IMR-90 (cell line): ENCODE data around the gene SAA4. TPM values are rescaled to one million over a fixed set of nuclear protein-coding genes. Genes with fewer than 3 reads are reported as not detected.

Experiments used
- ATAC-seq: fragments of 200-7000 bp; cut with Tn5 transposase; 2 replicates; pipeline ENCODE4 v1.9.1; 2020; ENCODE audit warnings: low read depth, mild to moderate bottlenecking, moderate library complexity
- BruUV-seq: library from RNA; stranded (reverse); fragments of 400-500 nt; replicated peaks from 2 replicates; lab custom pipeline; 2021; lab: Mats Ljungman, UMichigan
- CTCF ChIA-PET: fragments of 300-600 bp; formaldehyde crosslinking; extraction: SDS; loops from one replicate; lab custom pipeline; 2021; ENCODE audit warnings: antibody characterized with exemption; lab: Yijun Ruan, JAX
- POLR2A ChIA-PET: fragments of 300-600 bp; sonication (Branson Sonifier 250); formaldehyde crosslinking; loops from one replicate; lab custom pipeline; 2022; ENCODE audit warnings: antibody characterized with exemption; ENCODE audit not compliant: unreplicated experiment; lab: Charles Lee
- DNase-seq: peaks from one replicate; pipeline ENCODE4 v3.0.0; 2013
- H2AFZ ChIP-seq: replicated peaks from 2 replicates; pipeline ENCODE3; 2013; ENCODE audit warnings: low read length, mild to moderate bottlenecking; ENCODE audit not compliant: poor library complexity
- H2AK5ac ChIP-seq: 2 replicates; pipeline ENCODE4 v1.6.1; 2013; ENCODE audit warnings: low read depth, low read length, inconsistent platforms
- H2AK9ac ChIP-seq: replicated peaks from 2 replicates; pipeline ENCODE3; 2013; ENCODE audit warnings: mild to moderate bottlenecking, low read depth, low read length, moderate library complexity; ENCODE audit not compliant: poor library complexity
- H2BK120ac ChIP-seq: 2 replicates; pipeline ENCODE4 v1.6.1; 2013; ENCODE audit warnings: low read depth, low read length, inconsistent platforms
- H2BK15ac ChIP-seq: 3 replicates; pipeline ENCODE4 v1.6.1; 2013; ENCODE audit warnings: low read depth, low read length, inconsistent platforms
- H2BK20ac ChIP-seq: 2 replicates; pipeline ENCODE4 v1.6.1; 2013; ENCODE audit warnings: low read depth, mild to moderate bottlenecking, inconsistent platforms, low read length, moderate library complexity
- H2BK5ac ChIP-seq: 2 replicates; pipeline ENCODE4 v1.6.1; 2013; ENCODE audit warnings: mild to moderate bottlenecking, low read depth, low read length, inconsistent platforms; ENCODE audit not compliant: poor library complexity, severe bottlenecking
- H3K14ac ChIP-seq: replicated peaks from 2 replicates; pipeline ENCODE4 v1.6.1; 2013; ENCODE audit warnings: low read depth, low read length, inconsistent platforms
- H3K18ac ChIP-seq: 2 replicates; pipeline ENCODE4 v1.6.1; 2013; ENCODE audit warnings: low read depth, low read length, control low read depth
- H3K23ac ChIP-seq: 2 replicates; pipeline ENCODE4 v1.6.1; 2013; ENCODE audit warnings: low read depth, low read length, inconsistent platforms
- H3K27ac ChIP-seq: 2 replicates; pipeline ENCODE4 v1.5.1; 2013; ENCODE audit warnings: mild to moderate bottlenecking, control low read depth, low read length; ENCODE audit not compliant: insufficient read depth
- H3K27me3 ChIP-seq: 2 replicates; pipeline ENCODE4 v1.6.1; 2013; ENCODE audit warnings: low read length; ENCODE audit not compliant: control insufficient read depth, insufficient read depth
- H3K36me3 ChIP-seq: 2 replicates; pipeline ENCODE4 v1.6.1; 2013; ENCODE audit warnings: low read length, mixed read lengths; ENCODE audit not compliant: control insufficient read depth, insufficient read depth
- H3K4ac ChIP-seq: 2 replicates; pipeline ENCODE4 v1.6.1; 2013; ENCODE audit warnings: low read depth, low read length, inconsistent platforms
- H3K4me1 ChIP-seq: 2 replicates; pipeline ENCODE4 v1.6.1; 2013; ENCODE audit warnings: low read length, mixed read lengths; ENCODE audit not compliant: control insufficient read depth, insufficient read depth
- H3K4me2 ChIP-seq: 2 replicates; pipeline ENCODE4 v1.6.1; 2013; ENCODE audit warnings: low read depth, mild to moderate bottlenecking, control low read depth, low read length, moderate library complexity
- H3K4me3 ChIP-seq: 2 replicates; pipeline ENCODE4 v1.5.1; 2013; ENCODE audit warnings: low read depth, mild to moderate bottlenecking, control low read depth, low read length, moderate library complexity; ENCODE audit not compliant: insufficient read depth
- H3K56ac ChIP-seq: 2 replicates; pipeline ENCODE4 v1.6.1; 2013; ENCODE audit warnings: low read length, inconsistent platforms; ENCODE audit not compliant: insufficient read depth; ENCODE audit errors: extremely low read depth
- H3K79me1 ChIP-seq, 2 experiments: 2 replicates each; pipeline ENCODE4 v1.6.1; 2013; ENCODE audit warnings: low read length in 2 of 2, inconsistent platforms in 1 of 2, low read depth in 1 of 2
- H3K9ac ChIP-seq: 2 replicates; pipeline ENCODE4 v1.6.1; 2013; ENCODE audit warnings: low read depth, low read length, control low read depth
- H3K9me1 ChIP-seq: 2 replicates; pipeline ENCODE4 v1.6.1; 2013; ENCODE audit warnings: low read length, inconsistent platforms; ENCODE audit not compliant: insufficient read depth
- H3K9me3 ChIP-seq: 2 replicates; pipeline ENCODE4 v1.6.1; 2013; ENCODE audit warnings: low read length; ENCODE audit not compliant: control insufficient read depth, insufficient read depth
- H4K20me1 ChIP-seq: 2 replicates; pipeline ENCODE4 v1.6.1; 2013; ENCODE audit warnings: low read length, inconsistent platforms; ENCODE audit not compliant: insufficient read depth
- H4K5ac ChIP-seq: 2 replicates; pipeline ENCODE4 v1.6.1; 2013; ENCODE audit warnings: mild to moderate bottlenecking, low read depth, low read length, control low read depth
- H4K8ac ChIP-seq, 2 experiments: 2 replicates each; pipeline ENCODE4 v1.6.1; 2013; ENCODE audit warnings: low read depth in 2 of 2, low read length in 2 of 2, control low read depth in 1 of 2, inconsistent platforms in 1 of 2
- H4K91ac ChIP-seq: 2 replicates; pipeline ENCODE4 v1.6.1; 2013; ENCODE audit warnings: low read depth, low read length, inconsistent platforms; ENCODE audit not compliant: insufficient read depth
- BHLHE40 ChIP-seq: fragments of 150-350 bp; IDR thresholded peaks from 2 replicates; pipeline ENCODE4 v1.6.1; 2016; ENCODE audit warnings: mild to moderate bottlenecking, low read depth, low read length
- CEBPB ChIP-seq: IDR thresholded peaks from 2 replicates; pipeline ENCODE4 v1.6.1; 2012; ENCODE audit warnings: low read depth, low read length, improper control_type of control experiment
- CHD1 ChIP-seq: IDR thresholded peaks from 2 replicates; pipeline ENCODE4 v1.6.1; 2012; ENCODE audit warnings: low read depth, low read length, improper control_type of control experiment
- FOS ChIP-seq: fragments of 150-350 bp; IDR thresholded peaks from 2 replicates; pipeline ENCODE4 v1.6.1; 2016; ENCODE audit warnings: low read depth, low read length
- MAZ ChIP-seq: IDR thresholded peaks from 2 replicates; pipeline ENCODE4 v1.6.1; 2012; ENCODE audit warnings: low read depth, mild to moderate bottlenecking, low read length, improper control_type of control experiment, moderate library complexity, borderline replicate concordance
- MXI1 ChIP-seq: IDR thresholded peaks from 2 replicates; pipeline ENCODE4 v1.6.1; 2012; ENCODE audit warnings: low read depth, mild to moderate bottlenecking, low read length, moderate library complexity, borderline replicate concordance
- NFE2L2 ChIP-seq: fragments of 150-350 bp; IDR thresholded peaks from 2 replicates; pipeline ENCODE4 v1.6.1; 2016; ENCODE audit warnings: low read depth, mild to moderate bottlenecking, low read length
- POLR2A ChIP-seq: IDR thresholded peaks from 2 replicates; pipeline ENCODE4 v1.6.1; 2012; ENCODE audit warnings: mild to moderate bottlenecking, low read depth, low read length
- RAD21 ChIP-seq: IDR thresholded peaks from 2 replicates; pipeline ENCODE4 v1.6.1; 2012; ENCODE audit warnings: low read length, improper control_type of control experiment
- RFX5 ChIP-seq: IDR thresholded peaks from 2 replicates; pipeline ENCODE4 v1.8.0; 2012; ENCODE audit warnings: low read depth, mild to moderate bottlenecking, low read length, moderate library complexity
- WGBS, 2 experiments: methylation state at CpG; one replicate each; pipeline versions ENCODE4 v1.1.5 to v1.1.7; 2013; ENCODE audit warnings: missing lambda C conversion rate in 2 of 2; ENCODE audit not compliant: insufficient read length in 1 of 2; ENCODE audit errors: extremely low coverage in 2 of 2; 5-methylcytosine and 5-hydroxymethylcytosine counted together
- dilution Hi-C: fragments of 300-500 bp; cut with HindIII; formaldehyde crosslinking; loops from one replicate; pipeline ENCODE4 v1.14.3; 2018; ENCODE audit warnings: low sequenced_read_pairs; ENCODE audit not compliant: unreplicated experiment
- in situ Hi-C: fragments of 300-500 bp; cut with MboI; formaldehyde crosslinking; loops from 3 replicates; pipeline ENCODE4 v1.14.3; 2019; ENCODE audit warnings: low sequenced_read_pairs, inconsistent platforms, mixed read lengths
- intact Hi-C: fragments of 100-400 bp; cut with micrococcal nuclease; formaldehyde crosslinking; loops from 2 replicates; pipeline ENCODE4 v1.10.0; 2022
- polyA plus RNA-seq, 3 experiments: library from polyadenylated mRNA; depleted of rRNA; stranded (reverse); fragments of >200 nt; gene quantifications; 2 replicates each; pipeline ENCODE4 v1.2.3, GENCODE V29; 2012; ENCODE audit warnings: low replicate concordance in 1 of 3
- total RNA-seq: library from RNA; depleted of rRNA; stranded (reverse); fragments of >200 nt; gene quantifications from 2 replicates; pipeline ENCODE4 v1.2.3, GENCODE V29; 2012
- TF ChIP-seq, protein P1 (sequence below): fragments of 150-350 bp; IDR thresholded peaks from 2 replicates; pipeline ENCODE4 v1.6.1; 2017; ENCODE audit warnings: mild to moderate bottlenecking, antibody characterized with exemption, low read length, low read depth
- TF ChIP-seq, protein P2 (sequence below): conservative IDR thresholded peaks from 2 replicates; pipeline ENCODE4 v1.5.1; 2012; ENCODE audit warnings: mild to moderate bottlenecking, low read depth, low read length, improper control_type of control experiment
- TF ChIP-seq, protein P3 (sequence below): fragments of 150-350 bp; IDR thresholded peaks from 2 replicates; pipeline ENCODE4 v1.6.1; 2016; ENCODE audit warnings: low read depth, mild to moderate bottlenecking, low read length, moderate library complexity, borderline replicate concordance

SAA4 gene
- total and polyA plus RNA-seq, 2 of the 4 experiments (the other 2 are of a cell fraction): not detected

DNA sequence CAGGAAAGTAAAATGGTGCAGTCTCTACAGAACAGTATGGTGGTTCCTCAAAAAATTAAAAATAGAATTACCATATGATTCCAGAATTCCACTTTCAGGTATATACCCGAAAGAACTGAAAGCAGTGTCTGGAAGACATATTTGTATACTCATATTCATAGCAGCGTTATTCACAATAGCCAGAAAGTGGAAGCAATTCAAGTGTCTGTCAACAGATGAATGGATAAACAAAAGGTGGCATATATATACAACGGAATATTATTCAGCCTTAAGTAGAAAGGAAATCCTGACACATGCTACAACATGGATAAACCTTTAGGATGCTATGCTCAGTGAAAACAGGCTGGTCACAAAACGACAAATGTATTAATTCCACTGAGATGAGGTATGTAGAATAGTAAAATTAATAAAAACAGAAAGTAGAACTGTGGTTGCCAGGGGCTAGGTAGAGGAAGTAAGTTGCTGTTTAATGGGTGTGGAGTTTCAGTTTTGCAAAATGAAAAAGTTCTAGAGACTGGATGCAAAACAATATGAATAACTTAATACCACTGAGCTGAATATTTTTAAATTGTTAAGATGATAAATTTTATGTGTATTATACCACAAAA lies 43.9 kb upstream of the SAA4 start:
- Histone ChIP-seq H3K18ac (no peak overlapping the region), H3K9me1 (no peaks in the 10 kb centered on the region), H4K91ac (no peak overlapping the region), H2AK9ac (no peak overlapping the region), H2AFZ (no peak overlapping the region), H3K14ac (no peak overlapping the region), H3K27me3 (no peaks in the 10 kb centered on the region), H4K8ac (no peak overlapping the region), H3K56ac (no peak overlapping the region), H3K4me2 (no peak overlapping the region), H4K20me1 (no peaks in the 10 kb centered on the region), H3K27ac (no peak overlapping the region), H3K4me3 (no peak overlapping the region), H2BK20ac (no peak overlapping the region), H2BK5ac (no peak overlapping the region), H3K79me1 (no peaks in the 10 kb centered on the region; a peak in 1 of 4 replicates), H2BK120ac (no peak overlapping the region), H3K9me3 (no peaks in the 10 kb centered on the region), H3K36me3 (peaks cover 16% of the 10 kb centered on the region), H3K9ac (no peak overlapping the region), H4K5ac (no peak overlapping the region), H3K4ac (no peak overlapping the region), H3K4me1 (no peaks in the 10 kb centered on the region), H3K23ac (no peak overlapping the region), H2AK5ac (no peak overlapping the region), H2BK15ac (no peak overlapping the region)
- BruUV-seq: no TSS peak
- dilution Hi-C loops (no loop called here), in situ Hi-C loops (no loop called here), intact Hi-C loops (no loop called here)
- no peak for TF ChIP-seq BHLHE40
- TF ChIP-seq MXI1: no peak
- TF ChIP-seq POLR2A: no peak
- no peak for TF ChIP-seq CHD1
- no peak for TF ChIP-seq RFX5
- no peak for TF ChIP-seq RAD21
- TF ChIP-seq, protein P1, sequence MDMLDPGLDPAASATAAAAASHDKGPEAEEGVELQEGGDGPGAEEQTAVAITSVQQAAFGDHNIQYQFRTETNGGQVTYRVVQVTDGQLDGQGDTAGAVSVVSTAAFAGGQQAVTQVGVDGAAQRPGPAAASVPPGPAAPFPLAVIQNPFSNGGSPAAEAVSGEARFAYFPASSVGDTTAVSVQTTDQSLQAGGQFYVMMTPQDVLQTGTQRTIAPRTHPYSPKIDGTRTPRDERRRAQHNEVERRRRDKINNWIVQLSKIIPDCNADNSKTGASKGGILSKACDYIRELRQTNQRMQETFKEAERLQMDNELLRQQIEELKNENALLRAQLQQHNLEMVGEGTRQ: no peak
- no peak for TF ChIP-seq CEBPB
- no peak for TF ChIP-seq NFE2L2
- no peak for TF ChIP-seq FOS
- TF ChIP-seq, protein P2, sequence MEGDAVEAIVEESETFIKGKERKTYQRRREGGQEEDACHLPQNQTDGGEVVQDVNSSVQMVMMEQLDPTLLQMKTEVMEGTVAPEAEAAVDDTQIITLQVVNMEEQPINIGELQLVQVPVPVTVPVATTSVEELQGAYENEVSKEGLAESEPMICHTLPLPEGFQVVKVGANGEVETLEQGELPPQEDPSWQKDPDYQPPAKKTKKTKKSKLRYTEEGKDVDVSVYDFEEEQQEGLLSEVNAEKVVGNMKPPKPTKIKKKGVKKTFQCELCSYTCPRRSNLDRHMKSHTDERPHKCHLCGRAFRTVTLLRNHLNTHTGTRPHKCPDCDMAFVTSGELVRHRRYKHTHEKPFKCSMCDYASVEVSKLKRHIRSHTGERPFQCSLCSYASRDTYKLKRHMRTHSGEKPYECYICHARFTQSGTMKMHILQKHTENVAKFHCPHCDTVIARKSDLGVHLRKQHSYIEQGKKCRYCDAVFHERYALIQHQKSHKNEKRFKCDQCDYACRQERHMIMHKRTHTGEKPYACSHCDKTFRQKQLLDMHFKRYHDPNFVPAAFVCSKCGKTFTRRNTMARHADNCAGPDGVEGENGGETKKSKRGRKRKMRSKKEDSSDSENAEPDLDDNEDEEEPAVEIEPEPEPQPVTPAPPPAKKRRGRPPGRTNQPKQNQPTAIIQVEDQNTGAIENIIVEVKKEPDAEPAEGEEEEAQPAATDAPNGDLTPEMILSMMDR: no peak
- TF ChIP-seq, protein P3, sequence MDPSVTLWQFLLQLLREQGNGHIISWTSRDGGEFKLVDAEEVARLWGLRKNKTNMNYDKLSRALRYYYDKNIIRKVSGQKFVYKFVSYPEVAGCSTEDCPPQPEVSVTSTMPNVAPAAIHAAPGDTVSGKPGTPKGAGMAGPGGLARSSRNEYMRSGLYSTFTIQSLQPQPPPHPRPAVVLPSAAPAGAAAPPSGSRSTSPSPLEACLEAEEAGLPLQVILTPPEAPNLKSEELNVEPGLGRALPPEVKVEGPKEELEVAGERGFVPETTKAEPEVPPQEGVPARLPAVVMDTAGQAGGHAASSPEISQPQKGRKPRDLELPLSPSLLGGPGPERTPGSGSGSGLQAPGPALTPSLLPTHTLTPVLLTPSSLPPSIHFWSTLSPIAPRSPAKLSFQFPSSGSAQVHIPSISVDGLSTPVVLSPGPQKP: no peak
- TF ChIP-seq MAZ: no peak
- DNase-seq: no peak
- ChIA-PET POLR2A (no interaction called here), CTCF (no interaction called here)
- WGBS, 2 experiments: no CpG with 5 or more reads among the region's 4 CpGs
- no peak for ATAC-seq
